Natural killer cell treated with Interleukin-12 subunit alpha and Interleukin-12 subunit beta and Interleukin-15 and Interleukin-18, amount 100 ng/mL, for 72 hours (primary cell): ENCODE data around the gene GRID2. TPM values are rescaled to one million over a fixed set of nuclear protein-coding genes. Genes with fewer than 3 reads are reported as not detected.

ENCODE experiments used
- ATAC-seq, 2 donors: fragments of 150-1000 bp; cut with Tn5 transposase in 1 of 2; sonication (Bioruptor Pico), chemical (Tn5 transposase) in 1 of 2; 2 replicates each; pipeline ENCODE4 v1.10.0; 2021
- DNase-seq: peaks from one replicate; pipeline ENCODE4 v3.0.0; 2022; ENCODE audit warnings: low spot score
- H3K27ac Mint-ChIP-seq, 2 donors: 1 replicate in 1 of 2; 2 replicates in 1 of 2; pipeline ENCODE4 v1.8.0; 2022; ENCODE audit warnings: mixed read lengths in 2 of 2, mild to moderate bottlenecking in 1 of 2, moderate library complexity in 1 of 2
- H3K27me3 Mint-ChIP-seq, 2 donors: 1 replicate in 1 of 2; 2 replicates in 1 of 2; pipeline ENCODE4 v1.8.0; 2022; ENCODE audit warnings: mixed read lengths in 2 of 2
- H3K36me3 Mint-ChIP-seq: one replicate; pipeline ENCODE4 v1.8.0; 2022; ENCODE audit warnings: mixed read lengths
- H3K4me1 Mint-ChIP-seq, 2 donors: 1 replicate in 1 of 2; 2 replicates in 1 of 2; pipeline ENCODE4 v1.8.0; 2022; ENCODE audit warnings: low read depth in 2 of 2, mixed read lengths in 2 of 2, mild to moderate bottlenecking in 1 of 2
- H3K4me3 Mint-ChIP-seq: one replicate; pipeline ENCODE4 v1.8.0; 2022; ENCODE audit warnings: mixed read lengths
- H3K9me3 Mint-ChIP-seq: 2 replicates; pipeline ENCODE4 v1.8.0; 2022; ENCODE audit warnings: mixed read lengths
- total RNA-seq, 2 donors: library from RNA; stranded (reverse); gene quantifications; one replicate each; pipeline ENCODE4 v1.2.3, GENCODE V29; 2022

GRID2 gene
- total RNA-seq, 2 donors from 2014 or later: not detected

DNA sequence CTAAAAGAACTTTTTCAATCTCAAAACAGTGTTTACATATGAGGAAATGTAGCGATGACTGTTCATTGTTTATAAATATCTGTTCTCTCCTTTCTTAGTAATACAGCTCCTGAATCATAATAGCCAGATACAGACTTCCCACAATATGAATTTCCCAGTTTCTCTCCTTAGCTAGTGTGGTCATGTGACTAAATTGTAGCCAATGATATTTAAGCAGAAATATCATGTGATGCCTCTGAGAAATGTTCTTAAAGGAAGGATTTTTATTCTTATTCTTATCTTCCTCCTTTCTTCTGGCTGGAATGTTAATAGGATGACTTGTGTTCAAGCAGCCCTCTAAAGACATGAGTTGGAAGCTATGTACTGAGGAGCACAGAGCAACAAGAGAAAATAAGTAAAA lies 1141.1 kb downstream of the GRID2 start:
- DNase-seq (no peak), ATAC-seq (no peak)
- Mint-ChIP-seq H3K27ac (no peak overlapping the region), H3K9me3 (peaks cover 18% of the 10 kb centered on the region), H3K4me1 (no peaks in the 10 kb centered on the region), H3K4me3 (no peak overlapping the region), H3K27me3 (no peaks in the 10 kb centered on the region), H3K36me3 (peaks cover 6% of the 10 kb centered on the region)

DNA sequence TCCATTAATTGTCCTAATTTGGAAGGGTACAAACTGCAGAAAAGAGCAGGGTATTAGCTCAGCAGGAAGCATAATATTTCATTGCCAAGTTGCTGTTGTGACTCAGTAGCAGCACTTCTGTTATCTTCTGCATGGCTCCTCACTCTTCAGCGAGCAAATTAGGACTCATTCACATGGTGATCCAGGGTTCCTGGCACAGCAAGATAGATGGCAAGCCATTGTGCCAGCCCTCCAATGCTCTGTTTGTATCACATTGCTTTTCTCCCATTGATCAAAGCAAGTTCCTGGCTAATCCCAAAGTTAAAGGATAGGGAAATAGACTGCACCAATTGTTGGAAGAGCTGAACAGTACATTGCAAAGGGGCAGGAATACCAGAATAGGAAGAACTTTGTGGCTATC lies 1142.3 kb downstream of the GRID2 start:
- no peak for DNase-seq
- H3K27ac Mint-ChIP-seq: no peak overlapping the region
- no peaks in the 10 kb centered on the region for H3K27me3 Mint-ChIP-seq
- H3K9me3 Mint-ChIP-seq: peaks cover 10% of the 10 kb centered on the region
- no peak for ATAC-seq
- no peak overlapping the region for H3K4me3 Mint-ChIP-seq
- H3K36me3 Mint-ChIP-seq: no peaks in the 10 kb centered on the region
- no peaks in the 10 kb centered on the region for H3K4me1 Mint-ChIP-seq

DNA sequence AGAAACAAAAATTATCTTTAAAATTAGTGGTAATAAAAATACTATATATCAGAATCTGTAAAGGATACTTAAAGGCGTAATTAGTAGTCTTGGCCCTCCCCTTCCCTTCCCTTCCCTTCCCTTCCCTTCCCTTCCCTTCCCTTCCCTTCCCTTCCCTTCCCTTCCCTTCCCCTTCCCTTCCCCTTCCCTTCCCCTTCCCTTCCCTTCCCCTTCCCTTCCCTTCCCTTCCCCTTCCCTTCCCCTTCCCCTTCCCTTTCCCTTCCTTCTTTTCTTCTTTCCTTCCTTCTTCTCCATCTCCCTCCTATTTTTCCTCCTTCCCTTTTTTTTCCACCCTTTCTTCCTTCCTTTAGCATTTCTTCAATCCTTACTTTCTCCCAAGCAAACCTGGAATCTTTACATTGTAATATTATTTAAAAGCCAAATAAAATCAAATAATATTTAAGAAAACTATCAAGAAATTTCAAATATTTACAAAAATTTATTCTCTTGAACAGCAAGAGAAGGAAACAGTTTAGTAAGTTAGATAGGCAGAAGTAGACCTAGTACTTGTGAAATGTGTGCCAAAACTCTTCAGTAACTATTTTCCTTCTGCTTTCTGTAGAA lies 1145.0 kb downstream of the GRID2 start:
- H3K27me3 Mint-ChIP-seq: no peaks in the 10 kb centered on the region
- no peaks in the 10 kb centered on the region for H3K4me1 Mint-ChIP-seq

DNA sequence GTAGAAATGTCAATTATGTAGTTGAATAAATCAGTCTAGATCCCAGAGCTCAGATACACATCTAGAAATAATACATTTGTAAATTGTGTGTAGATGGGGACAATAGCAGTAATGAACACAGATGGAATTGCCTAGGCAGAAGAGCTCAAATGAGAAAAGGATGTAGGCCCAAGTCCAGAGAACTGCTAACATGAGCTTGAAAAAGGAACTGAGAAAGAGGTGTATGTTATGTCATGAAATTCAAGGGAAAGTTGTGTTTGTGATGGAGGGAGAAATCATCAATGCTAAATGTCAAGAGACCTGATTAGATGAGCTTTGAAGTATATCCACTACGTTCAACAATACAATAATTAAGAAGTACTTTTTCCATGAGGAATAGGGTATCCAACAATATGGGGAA lies 1148.2 kb downstream of the GRID2 start:
- DNase-seq (no peak), ATAC-seq (no peak)
- Mint-ChIP-seq H3K27ac (no peak overlapping the region), H3K4me3 (no peak overlapping the region), H3K9me3 (peaks cover 4% of the 10 kb centered on the region), H3K36me3 (peaks cover 2% of the 10 kb centered on the region), H3K27me3 (no peaks in the 10 kb centered on the region), H3K4me1 (no peaks in the 10 kb centered on the region)

More for the DNA sequence above, 1145.0 kb downstream of the GRID2 start:
- Mint-ChIP-seq H3K36me3 (no peaks in the 10 kb centered on the region), H3K9me3 (peaks cover 10% of the 10 kb centered on the region), H3K4me3 (no peak overlapping the region), H3K27ac (no peak overlapping the region)
- ATAC-seq: no peak
- no peak for DNase-seq

DNA sequence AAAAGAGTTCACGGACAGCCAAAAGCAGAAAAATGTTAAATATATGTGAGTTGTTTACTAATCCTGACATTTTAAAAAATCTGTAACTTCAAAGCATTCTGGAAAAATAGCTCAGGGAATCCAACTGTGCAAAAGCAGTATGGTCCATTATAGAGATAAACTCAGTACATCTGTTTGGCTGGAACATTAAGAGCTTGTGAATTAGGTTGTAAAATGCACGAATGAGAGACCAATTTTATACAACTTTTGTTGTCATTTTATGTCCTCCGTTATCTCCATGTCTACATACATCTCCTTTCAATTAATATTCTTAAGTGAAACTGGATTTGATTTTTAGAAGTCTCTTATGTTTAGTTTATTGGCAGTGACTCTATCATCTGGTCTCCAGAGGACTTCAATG lies 1157.8 kb downstream of the GRID2 start:
- no peak for DNase-seq
- Mint-ChIP-seq H3K4me3 (no peak overlapping the region), H3K27ac (no peak overlapping the region), H3K9me3 (peaks cover 7% of the 10 kb centered on the region), H3K27me3 (no peaks in the 10 kb centered on the region), H3K4me1 (no peaks in the 10 kb centered on the region), H3K36me3 (peaks cover 4% of the 10 kb centered on the region)
- no peak for ATAC-seq

DNA sequence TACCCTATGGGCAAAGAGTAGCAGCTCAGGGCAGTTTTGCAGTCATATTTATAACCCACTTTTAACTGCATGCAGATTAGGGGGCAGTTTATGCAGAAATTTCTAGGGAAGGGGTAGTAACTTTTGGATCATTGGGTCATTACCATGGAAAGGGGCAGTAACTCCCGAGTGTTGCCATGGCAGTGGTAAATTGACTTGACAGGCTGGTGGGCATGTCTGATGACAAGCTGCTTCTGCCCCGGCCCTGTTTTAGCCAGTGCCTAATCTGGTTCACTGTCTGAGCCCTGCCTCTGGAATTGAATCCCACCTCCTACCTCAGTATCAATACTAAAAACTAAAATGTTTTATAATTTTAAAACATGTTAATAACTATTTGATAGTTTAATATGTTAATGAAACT lies 1162.7 kb downstream of the GRID2 start:
- Mint-ChIP-seq H3K9me3 (peaks cover 4% of the 10 kb centered on the region), H3K27ac (no peak overlapping the region), H3K4me3 (no peak overlapping the region), H3K27me3 (no peaks in the 10 kb centered on the region), H3K36me3 (no peaks in the 10 kb centered on the region), H3K4me1 (no peaks in the 10 kb centered on the region)
- ATAC-seq (no peak), DNase-seq (no peak)

DNA sequence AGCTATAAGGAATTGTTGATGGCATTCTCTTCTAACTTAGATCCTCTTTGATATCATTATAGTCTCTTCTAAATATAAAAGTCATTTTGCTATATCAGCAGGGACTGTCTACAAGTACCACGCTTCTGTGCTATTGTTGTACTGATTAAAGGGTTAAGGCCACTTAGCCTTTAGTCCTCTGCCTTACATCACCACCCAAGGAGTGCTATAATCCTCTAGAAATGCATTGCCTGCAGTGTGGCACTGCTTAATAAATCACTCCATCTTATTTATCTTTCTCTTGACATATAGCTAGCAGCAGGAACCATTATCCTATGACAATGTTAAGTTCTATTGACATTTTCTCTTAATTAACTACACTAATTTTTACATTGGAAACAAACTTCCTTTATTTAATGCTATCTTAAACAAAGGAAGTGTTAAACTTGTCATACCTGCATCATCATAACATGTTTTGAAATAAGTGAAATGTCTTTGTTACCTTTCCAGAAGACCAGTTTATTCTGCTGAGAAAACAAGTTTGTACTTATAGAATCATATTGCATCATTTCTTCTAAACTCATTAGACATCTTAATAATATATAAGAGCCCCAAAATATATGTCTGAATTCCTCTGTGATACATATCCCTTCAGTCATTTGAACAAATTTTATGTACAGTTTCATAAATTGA lies 1163.9 kb downstream of the GRID2 start:
- no peak overlapping the region for H3K4me3 Mint-ChIP-seq
- DNase-seq (no peak), ATAC-seq (no peak)
- H3K4me1 Mint-ChIP-seq: no peaks in the 10 kb centered on the region
- H3K27me3 Mint-ChIP-seq: no peaks in the 10 kb centered on the region
- no peak overlapping the region for H3K27ac Mint-ChIP-seq
- peaks cover 4% of the 10 kb centered on the region for H3K9me3 Mint-ChIP-seq
- H3K36me3 Mint-ChIP-seq: no peaks in the 10 kb centered on the region

DNA sequence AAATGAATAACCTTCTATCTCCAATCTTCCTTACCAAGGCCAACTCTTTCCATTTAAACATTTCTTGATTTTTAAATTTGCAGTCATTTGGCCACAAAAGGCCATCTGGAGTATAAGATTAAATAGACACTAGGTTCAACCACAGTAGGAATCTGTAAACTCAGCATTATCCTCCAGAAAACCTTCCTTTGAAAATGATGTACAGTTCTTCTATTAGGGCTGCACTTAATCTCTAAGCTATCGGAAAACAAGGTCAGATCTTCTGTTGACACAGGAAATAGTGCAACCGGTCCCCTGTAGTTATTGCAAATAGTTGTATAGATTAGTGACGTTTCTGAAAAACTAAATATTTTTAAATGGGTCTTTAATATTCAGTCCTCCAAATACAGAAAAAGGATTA lies 1165.8 kb downstream of the GRID2 start:
- no peak overlapping the region for H3K4me3 Mint-ChIP-seq
- peaks cover 4% of the 10 kb centered on the region for H3K9me3 Mint-ChIP-seq
- no peak for ATAC-seq
- no peaks in the 10 kb centered on the region for H3K4me1 Mint-ChIP-seq
- H3K27ac Mint-ChIP-seq: no peak overlapping the region
- DNase-seq: no peak
- no peaks in the 10 kb centered on the region for H3K27me3 Mint-ChIP-seq
- no peaks in the 10 kb centered on the region for H3K36me3 Mint-ChIP-seq

DNA sequence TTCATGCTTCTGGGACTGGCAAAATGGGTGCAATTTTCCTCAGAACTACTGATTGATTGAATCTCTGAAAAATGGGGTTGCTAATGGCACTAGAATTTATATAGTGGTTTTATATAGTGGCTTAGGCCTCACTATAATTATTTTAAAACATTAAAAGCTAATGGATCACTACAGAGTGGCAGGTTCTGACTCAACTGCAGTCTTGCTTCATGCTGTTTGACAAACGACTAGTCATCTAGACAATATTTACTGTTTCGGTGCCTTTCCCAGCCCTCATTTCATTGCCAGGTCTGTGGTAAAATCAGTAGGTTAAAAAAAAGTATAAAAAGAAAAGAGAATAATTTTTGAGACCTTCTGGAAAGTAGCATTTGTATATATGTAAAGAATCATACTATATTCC lies 1172.0 kb downstream of the GRID2 start:
- Mint-ChIP-seq H3K27ac (no peak overlapping the region), H3K4me3 (no peak overlapping the region), H3K27me3 (no peaks in the 10 kb centered on the region), H3K4me1 (no peaks in the 10 kb centered on the region), H3K36me3 (no peaks in the 10 kb centered on the region), H3K9me3 (peaks cover 4% of the 10 kb centered on the region)
- DNase-seq (no peak), ATAC-seq (no peak)

DNA sequence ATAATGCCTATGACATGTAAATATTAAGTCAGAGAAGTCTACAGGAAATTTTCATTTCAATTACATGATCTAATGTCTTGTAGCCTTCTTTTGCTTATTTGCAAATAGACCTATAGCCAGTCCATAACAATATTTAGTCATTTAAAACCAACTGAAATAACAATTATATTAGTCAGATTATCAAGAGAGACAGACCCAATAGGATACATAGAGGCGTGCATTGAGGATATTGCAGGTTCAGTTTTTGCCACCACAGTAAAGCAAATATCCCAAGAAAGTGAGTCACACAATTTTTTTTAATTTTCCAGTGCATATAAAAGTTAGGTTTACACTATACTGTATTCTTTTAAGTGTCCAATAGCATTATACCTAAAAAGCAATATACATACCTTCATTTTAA lies 1175.0 kb downstream of the GRID2 start:
- H3K9me3 Mint-ChIP-seq: peaks cover 7% of the 10 kb centered on the region
- DNase-seq (no peak), ATAC-seq (no peak)
- H3K4me3 Mint-ChIP-seq: no peak overlapping the region
- H3K4me1 Mint-ChIP-seq: no peaks in the 10 kb centered on the region
- no peak overlapping the region for H3K27ac Mint-ChIP-seq
- no peaks in the 10 kb centered on the region for H3K27me3 Mint-ChIP-seq
- no peaks in the 10 kb centered on the region for H3K36me3 Mint-ChIP-seq

DNA sequence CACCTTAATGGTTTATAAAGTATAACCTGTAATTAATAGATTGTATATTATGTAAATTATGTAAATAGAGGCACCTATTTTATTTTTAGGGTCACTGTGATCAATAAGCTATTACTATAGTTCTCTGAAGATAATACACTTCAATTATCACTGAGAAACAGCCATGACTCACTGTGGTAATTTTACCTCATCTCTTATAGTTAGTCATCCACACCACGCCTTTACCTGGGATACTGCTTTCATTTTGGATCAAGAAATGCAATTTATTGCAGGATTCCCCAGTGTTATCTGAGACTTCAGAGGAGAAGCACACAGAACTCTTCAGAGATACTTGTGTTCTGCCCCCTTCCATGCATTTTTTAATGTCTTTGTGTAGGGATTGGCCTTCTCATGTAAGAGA lies 1176.7 kb downstream of the GRID2 start:
- no peaks in the 10 kb centered on the region for H3K36me3 Mint-ChIP-seq
- H3K27ac Mint-ChIP-seq: no peak overlapping the region
- no peak for ATAC-seq
- DNase-seq: no peak
- no peaks in the 10 kb centered on the region for H3K27me3 Mint-ChIP-seq
- H3K9me3 Mint-ChIP-seq: peaks cover 4% of the 10 kb centered on the region
- no peaks in the 10 kb centered on the region for H3K4me1 Mint-ChIP-seq
- H3K4me3 Mint-ChIP-seq: no peak overlapping the region

DNA sequence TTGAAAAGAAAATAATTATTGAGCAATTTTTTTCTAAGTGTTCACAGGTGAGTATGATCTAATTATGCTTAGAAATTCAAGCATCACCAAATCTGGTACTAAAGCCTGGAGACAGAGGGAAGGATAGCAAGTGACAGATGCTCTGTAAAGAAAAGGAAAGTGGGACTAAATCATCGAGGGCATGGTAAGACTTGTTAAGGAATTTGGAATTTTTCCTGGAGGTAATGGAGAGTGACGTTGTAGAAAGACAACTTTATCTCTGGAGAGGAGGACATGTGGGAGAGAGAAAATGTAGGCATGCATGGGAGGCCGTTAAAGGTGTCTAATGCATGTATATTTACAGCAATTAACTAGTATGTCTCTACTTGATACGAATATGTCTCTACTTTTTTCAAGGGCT lies 1191.6 kb downstream of the GRID2 start:
- DNase-seq (no peak), ATAC-seq (no peak)
- Mint-ChIP-seq H3K4me3 (no peak overlapping the region), H3K4me1 (no peaks in the 10 kb centered on the region), H3K27ac (no peak overlapping the region), H3K9me3 (peaks cover 26% of the 10 kb centered on the region), H3K27me3 (no peaks in the 10 kb centered on the region), H3K36me3 (peaks cover 7% of the 10 kb centered on the region)

DNA sequence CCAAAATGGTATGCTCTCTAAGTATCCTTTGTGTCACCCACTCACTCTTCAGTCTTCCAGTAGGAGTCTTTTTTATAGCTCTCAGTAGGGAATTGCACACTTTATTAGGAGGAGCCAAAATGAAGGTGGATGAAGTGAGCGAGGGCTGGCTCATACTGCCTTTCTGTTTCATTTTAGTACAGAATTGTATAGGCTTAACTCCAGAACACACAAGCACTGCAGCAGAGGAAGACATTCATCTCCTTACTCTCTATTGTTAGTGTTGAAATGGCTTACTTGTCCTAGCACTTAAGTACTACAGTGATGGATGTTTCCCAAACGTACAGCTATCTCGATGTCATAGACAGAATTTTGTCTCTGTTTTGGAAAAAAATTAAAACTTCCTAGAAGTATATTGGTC lies 1197.5 kb downstream of the GRID2 start:
- no peaks in the 10 kb centered on the region for H3K27me3 Mint-ChIP-seq
- no peaks in the 10 kb centered on the region for H3K4me1 Mint-ChIP-seq
- ATAC-seq (no peak), DNase-seq (no peak)
- no peak overlapping the region for H3K4me3 Mint-ChIP-seq
- H3K27ac Mint-ChIP-seq: no peak overlapping the region
- H3K9me3 Mint-ChIP-seq: peaks cover 15% of the 10 kb centered on the region
- H3K36me3 Mint-ChIP-seq: peaks cover 12% of the 10 kb centered on the region

DNA sequence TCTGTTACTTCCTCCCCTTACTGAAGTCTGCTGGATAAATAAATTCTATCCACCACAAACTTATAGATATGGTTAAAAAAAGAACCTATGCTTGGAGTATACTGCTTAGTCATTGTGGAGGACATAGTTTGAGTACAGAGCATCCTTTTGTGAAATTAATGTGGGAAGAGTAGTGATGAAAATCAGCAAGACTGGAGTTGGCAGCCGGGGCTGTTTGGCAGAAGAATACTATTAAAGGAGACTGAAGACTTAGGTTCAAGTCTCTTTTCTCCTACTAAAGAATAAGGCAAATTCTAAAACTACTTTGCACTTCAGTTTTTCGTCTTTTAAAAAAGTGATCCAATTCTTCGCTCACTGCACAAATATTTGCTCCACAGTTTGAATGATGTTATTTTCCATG lies 1198.2 kb downstream of the GRID2 start:
- H3K36me3 Mint-ChIP-seq: peaks cover 12% of the 10 kb centered on the region
- H3K27me3 Mint-ChIP-seq: no peaks in the 10 kb centered on the region
- no peak for DNase-seq
- no peak overlapping the region for H3K4me3 Mint-ChIP-seq
- H3K4me1 Mint-ChIP-seq: no peaks in the 10 kb centered on the region
- H3K9me3 Mint-ChIP-seq: peaks cover 11% of the 10 kb centered on the region
- no peak for ATAC-seq
- no peak overlapping the region for H3K27ac Mint-ChIP-seq

DNA sequence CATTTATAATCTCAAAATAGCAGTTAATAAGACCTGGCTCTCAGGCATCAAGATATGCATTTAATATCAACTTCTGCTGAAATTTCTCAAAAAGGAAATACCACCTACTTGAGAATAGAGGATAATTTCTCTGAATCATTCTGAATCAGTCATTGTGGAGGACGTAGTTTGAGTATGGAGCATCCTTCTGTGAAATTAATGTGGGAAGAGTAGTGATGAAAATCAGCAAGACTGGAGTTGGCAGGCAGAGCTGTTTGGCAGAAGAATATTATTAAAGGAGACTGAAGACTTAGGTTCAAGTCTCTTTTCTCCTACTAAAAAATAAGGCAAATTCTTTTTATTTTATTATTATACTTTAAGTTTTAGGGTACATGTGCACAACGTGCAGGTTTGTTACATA lies 1199.2 kb downstream of the GRID2 start:
- H3K27ac Mint-ChIP-seq: no peak overlapping the region
- no peak overlapping the region for H3K4me3 Mint-ChIP-seq
- H3K4me1 Mint-ChIP-seq: no peaks in the 10 kb centered on the region
- no peak for DNase-seq
- H3K36me3 Mint-ChIP-seq: peaks cover 12% of the 10 kb centered on the region
- ATAC-seq: no peak
- H3K9me3 Mint-ChIP-seq: peaks cover 11% of the 10 kb centered on the region
- no peaks in the 10 kb centered on the region for H3K27me3 Mint-ChIP-seq
